Spleen (tissue), 11 donors: Measurements from ENCODE around the gene ABCC3. TPM values are rescaled to one million over a fixed set of nuclear protein-coding genes. Genes with fewer than 3 reads are reported as not detected.

Experiments used
- DNase-seq: peaks from one replicate; pipeline ENCODE4 v3.0.0-alpha.2; 2020
- H3K27ac ChIP-seq, 8 donors: fragments of 200-600 bp; sonication (generic) in 7 of 8; 1 replicate in 4 of 8; 2 replicates in 4 of 8; pipeline versions ENCODE4 v1.5.0 to v1.8.0; 2016 to 2021; ENCODE audit warnings: inconsistent platforms in 4 of 8, mild to moderate bottlenecking in 4 of 8, moderate library complexity in 1 of 8
- H3K27me3 ChIP-seq, 7 donors: fragments of 200-600 bp; sonication (generic) in 6 of 7; replicated peaks in 1 of 7; 1 replicate in 4 of 7; 2 replicates in 3 of 7; pipeline versions ENCODE4 v1.5.0 to v1.8.0; 2016 to 2021; ENCODE audit warnings: inconsistent platforms in 3 of 7, mild to moderate bottlenecking in 1 of 7
- H3K36me3 ChIP-seq, 6 donors: fragments of 200-600 bp; sonication (generic) in 5 of 6; 1 replicate in 4 of 6; 2 replicates in 2 of 6; pipeline versions ENCODE4 v1.5.0 to v1.8.0; 2016 to 2021; ENCODE audit warnings: inconsistent platforms in 2 of 6
- H3K4me1 ChIP-seq, 6 donors: fragments of 200-600 bp; sonication (generic) in 5 of 6; 1 replicate in 3 of 6; 2 replicates in 3 of 6; pipeline versions ENCODE4 v1.5.0 to v1.8.0; 2016 to 2021; ENCODE audit warnings: inconsistent platforms in 3 of 6
- H3K4me3 ChIP-seq, 8 donors: fragments of 200-600 bp; sonication (generic) in 7 of 8; 1 replicate in 4 of 8; 2 replicates in 4 of 8; pipeline versions ENCODE4 v1.5.0 to v1.8.0; 2016 to 2021; ENCODE audit warnings: inconsistent platforms in 4 of 8, mild to moderate bottlenecking in 4 of 8, moderate library complexity in 2 of 8
- H3K9me3 ChIP-seq, 8 donors: fragments of 200-600 bp; sonication (generic) in 7 of 8; 1 replicate in 4 of 8; 2 replicates in 4 of 8; pipeline versions ENCODE4 v1.5.0 to v1.8.0; 2016 to 2021; ENCODE audit warnings: inconsistent platforms in 4 of 8
- CTCF ChIP-seq, 11 experiments: fragments of 200-600 bp in 7 of 11; fragments of 450-650 bp in 4 of 11; sonication (generic) in 4 of 11; IDR thresholded peaks in 8 of 11; conservative IDR thresholded peaks in 3 of 11; 1 replicate in 7 of 11; 2 replicates in 4 of 11; pipeline versions ENCODE4 v1.4.0 to v1.8.0; 2016 to 2021; ENCODE audit warnings: antibody characterized with exemption in 11 of 11, inconsistent platforms in 4 of 11, mild to moderate bottlenecking in 1 of 11
- POLR2A ChIP-seq, 3 donors: fragments of 450-650 bp; IDR thresholded peaks; one replicate each; pipeline ENCODE4 v1.5.1; 2017; ENCODE audit warnings: antibody characterized with exemption in 3 of 3, mild to moderate bottlenecking in 1 of 3
- POLR2AphosphoS5 ChIP-seq, 3 donors: sonication (generic); formaldehyde crosslinking; IDR thresholded peaks; one replicate each; pipeline ENCODE4 v1.5.1; 2017; ENCODE audit warnings: antibody characterized with exemption in 3 of 3
- WGBS, 5 donors: extraction: QIAGEN DNeasy Blood & Tissue Kit in 3 of 5; methylation state at CpG; one replicate each; pipeline versions ENCODE4 v1.1.5 to v1.1.7; 2013 to 2018; 5-methylcytosine and 5-hydroxymethylcytosine counted together
- intact Hi-C: fragments of 100-400 bp; cut with DNase I; formaldehyde crosslinking; loops from one replicate; pipeline ENCODE4 v1.15.0; 2023; ENCODE audit warnings: low total_unique reads
- polyA plus RNA-seq, 3 donors: library from polyadenylated mRNA; stranded (reverse); fragments of 200-250 nt; gene quantifications; one replicate each; pipeline ENCODE4 v1.2.1, GENCODE V29; 2013
- total RNA-seq, 7 donors: library from RNA; depleted of rRNA in 3 of 7; stranded (reverse); fragments of >200 nt in 3 of 7; fragmentation: NEBNext Ultra II Directional in 4 of 7; extraction: Animal tissue kit (Norgen Biotek cat#: 25700) in 4 of 7; gene quantifications; one replicate each; pipeline versions ENCODE4 v1.1.0 to v1.2.1, GENCODE V29; 2016 to 2021
- donor health status: healthy with polysubstance abuse.
- donor health status: DM: no; HTN: no; CAD: no; lungs with moderate emphysema.
- donor health status: DM: no; HTN: no; CAD: no.
- donor health status: Bipolar disorder and iron deficiency.
- donor health status: healthy.
- donor health status: DM: no; HTN: no; CAD: no.
- donor health status: DM: yes; HTN: yes; CAD: no.

The ABCC3 gene
- total and polyA plus RNA-seq, 10 donors, result 8.6 to 37.1 (median 30.0) TPM

- TF ChIP-seq POLR2AphosphoS5 (IDR thresholded peaks at IDR 0.05) (no peak), CTCF (IDR thresholded peaks at IDR 0.05 in 8 of 11, conservative IDR thresholded peaks at IDR 0.05 in 3 of 11) (no peak), POLR2A (IDR thresholded peaks at IDR 0.05) (no peak)
- H3K27ac ChIP-seq, result no peak overlapping the region
- no peak for DNase-seq
- no peak overlapping the region for H3K4me3 ChIP-seq
- intact Hi-C loops, result no loop called here
- peaks cover 27 to 90% (median 60%) of the 10 kb centered on the region in 6 donors for H3K4me1 ChIP-seq
- H3K27me3 ChIP-seq, result peaks cover 0 to 74% (median 21%) of the 10 kb centered on the region in 7 donors
- H3K36me3 ChIP-seq, result no peaks in the 10 kb centered on the region
- H3K9me3 ChIP-seq, result no peaks in the 10 kb centered on the region
- WGBS, 5 donors, result 86 to 91% (median 88%) methylated on average over 7 of the region's 7 CpGs
These were observed 2.1 kb downstream of the ABCC3 start for GRCh38 chr17:50636804-50637195.

- H3K27me3 ChIP-seq, result peaks cover 0 to 61% (median 21%) of the 10 kb centered on the region in 7 donors
- DNase-seq, result no peak
- H3K27ac ChIP-seq, result peak overlapping the region in 4 of 8 donors; percentile 47 to 70 (median 57)
- TF ChIP-seq CTCF (IDR thresholded peaks at IDR 0.05 in 8 of 11, conservative IDR thresholded peaks at IDR 0.05 in 3 of 11) (no peak), POLR2AphosphoS5 (IDR thresholded peaks at IDR 0.05) (no peak), POLR2A (IDR thresholded peaks at IDR 0.05) (no peak)
- intact Hi-C loops, result no loop called here
- H3K4me3 ChIP-seq, result no peak overlapping the region
- H3K4me1 ChIP-seq, result peaks cover 33 to 97% (median 63%) of the 10 kb centered on the region in 6 donors
- no peaks in the 10 kb centered on the region for H3K9me3 ChIP-seq
- WGBS, 5 donors, result 80 to 85% (median 83%) methylated on average over 6 to 7 of the region's 7 CpGs
- no peaks in the 10 kb centered on the region for H3K36me3 ChIP-seq
These were observed 3.3 kb downstream of the ABCC3 start for GRCh38 chr17:50637829-50638605.

- TF ChIP-seq POLR2A (IDR thresholded peaks at IDR 0.05) (no peak), POLR2AphosphoS5 (IDR thresholded peaks at IDR 0.05) (no peak), CTCF (IDR thresholded peaks at IDR 0.05 in 8 of 11, conservative IDR thresholded peaks at IDR 0.05 in 3 of 11) (no peak)
- intact Hi-C loops, result no loop called here
- Histone ChIP-seq H3K4me3 (no peak overlapping the region), H3K9me3 (no peaks in the 10 kb centered on the region), H3K4me1 (peaks cover 33 to 94% (median 63%) of the 10 kb centered on the region in 6 donors), H3K36me3 (no peaks in the 10 kb centered on the region), H3K27ac (peak overlapping the region in 6 of 8 donors; percentile 32 to 70 (median 50)), H3K27me3 (peaks cover 0 to 56% (median 21%) of the 10 kb centered on the region in 7 donors)
- WGBS, 5 donors, result 67 to 85% (median 74%) methylated on average over 1 to 2 of the region's 2 CpGs
- no peak for DNase-seq
These were observed 3.9 kb downstream of the ABCC3 start for GRCh38 chr17:50638606-50638965.

- Histone ChIP-seq H3K4me1 (peaks cover 33 to 88% (median 59%) of the 10 kb centered on the region in 6 donors), H3K4me3 (no peak overlapping the region), H3K27me3 (peaks cover 0 to 50% (median 21%) of the 10 kb centered on the region in 7 donors), H3K27ac (peak overlapping the region in 6 of 8 donors; percentile 32 to 70 (median 50)), H3K36me3 (no peaks in the 10 kb centered on the region), H3K9me3 (no peaks in the 10 kb centered on the region)
- intact Hi-C loops, result no loop called here
- WGBS, 5 donors, result 10 to 20% (median 16%) methylated on average over 8 to 9 of the region's 9 CpGs
- peak; percentile 84 for DNase-seq
- peak; percentile 65 to 86 (median 69) for TF ChIP-seq POLR2AphosphoS5 (IDR thresholded peaks at IDR 0.05)
- TF ChIP-seq POLR2A (IDR thresholded peaks at IDR 0.05), result no peak
These were observed 4.5 kb downstream of the ABCC3 start for GRCh38 chr17:50638966-50639713.
